GM06990 (cell line): ENCODE measurements around the gene KCNN3.

Source experiments
- DNase-seq: peaks from one replicate; pipeline ENCODE4 v3.0.0-alpha.2; 2011; ENCODE audit not compliant: insufficient read length; ENCODE audit errors: extremely low read depth
- H3K27me3 ChIP-seq: replicated peaks from 2 replicates; pipeline ENCODE4 v1.6.0; 2011; ENCODE audit warnings: low read length; ENCODE audit not compliant: control insufficient read depth, insufficient read depth
- H3K36me3 ChIP-seq: 2 replicates; pipeline ENCODE4 v1.5.1; 2011; ENCODE audit warnings: low read length; ENCODE audit not compliant: control insufficient read depth, insufficient read depth
- H3K4me3 ChIP-seq: replicated peaks from 2 replicates; pipeline ENCODE4 v1.5.1; 2011; ENCODE audit warnings: low read depth, mild to moderate bottlenecking, control low read depth, low read length
- CTCF ChIP-seq: IDR thresholded peaks from 2 replicates; pipeline ENCODE4 v1.5.1; 2011; ENCODE audit warnings: low read length, control low read depth, mild to moderate bottlenecking, inconsistent platforms; ENCODE audit not compliant: insufficient read depth, poor library complexity, severe bottlenecking

The KCNN3 gene

DNA sequence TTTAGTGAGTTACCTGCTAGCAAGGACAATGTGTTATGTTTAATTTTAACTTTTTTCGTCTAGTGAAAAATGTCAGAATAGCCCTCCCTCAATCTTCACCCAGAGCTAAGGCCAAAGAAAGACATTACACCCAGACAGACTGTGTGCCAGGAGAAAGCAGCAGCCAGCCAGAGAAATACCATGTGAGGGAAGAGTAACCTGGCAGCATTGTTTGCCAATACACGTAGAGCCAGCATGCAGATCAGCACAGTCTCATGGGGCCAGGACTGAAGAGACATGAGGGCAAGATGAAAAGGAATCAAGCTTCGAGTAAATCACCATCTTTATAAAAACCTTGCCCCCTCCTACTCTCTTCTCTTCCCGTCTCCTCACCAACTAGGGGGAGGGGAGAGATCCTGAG is 173.6 kb downstream of the KCNN3 start:
- TF ChIP-seq CTCF = no peak
- Histone ChIP-seq H3K4me3 (no peak overlapping the region), H3K27me3 (no peaks in the 10 kb centered on the region), H3K36me3 (no peaks in the 10 kb centered on the region)
- DNase-seq = no peak

DNA sequence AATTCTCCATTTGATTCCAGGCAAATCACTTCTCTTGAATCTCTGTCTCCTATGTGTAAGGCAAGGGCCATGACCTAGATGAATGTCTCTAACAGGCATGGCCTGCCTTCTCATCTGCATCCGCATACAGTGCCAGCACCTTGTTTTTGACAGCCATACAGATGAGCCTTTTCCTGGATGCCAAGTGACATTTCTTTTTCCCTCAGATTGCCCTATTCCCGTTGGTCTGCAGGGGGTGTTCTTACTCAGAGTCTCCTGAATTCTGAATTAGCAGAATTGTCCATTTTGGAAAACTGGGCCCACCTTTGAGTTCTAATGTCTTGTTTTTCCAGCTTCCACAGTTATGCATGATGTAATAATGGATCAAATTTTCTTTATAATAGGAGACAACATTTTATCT is 174.1 kb downstream of the KCNN3 start:
- DNase-seq = no peak
- no peak for TF ChIP-seq CTCF
- H3K27me3 ChIP-seq = no peaks in the 10 kb centered on the region
- H3K36me3 ChIP-seq = no peaks in the 10 kb centered on the region
- no peak overlapping the region for H3K4me3 ChIP-seq

GRCh38 chr1:154694995-154695394 is 175.1 kb downstream of the KCNN3 start:
- no peak for DNase-seq
- Histone ChIP-seq H3K36me3 (no peaks in the 10 kb centered on the region), H3K27me3 (no peaks in the 10 kb centered on the region)

DNA sequence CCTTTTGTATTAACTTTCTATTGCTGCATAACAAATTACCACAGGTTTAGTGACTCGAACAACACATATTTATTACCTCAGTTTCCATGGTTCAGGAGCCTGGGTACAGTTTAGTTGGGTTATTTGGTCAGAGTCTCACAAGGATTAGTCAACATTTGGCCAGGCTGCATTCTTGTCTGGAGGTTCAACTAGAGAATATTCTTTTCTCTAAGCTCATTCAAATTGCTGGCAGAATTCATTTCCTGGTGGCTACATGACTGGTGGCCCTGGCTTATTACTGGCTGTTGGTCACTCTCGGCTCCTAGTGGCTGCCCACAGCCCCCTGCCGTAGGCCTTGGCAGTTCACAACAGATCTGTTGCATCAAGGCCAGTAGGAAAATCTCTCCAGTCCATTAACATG is 181.0 kb downstream of the KCNN3 start:
- H3K27me3 ChIP-seq = no peaks in the 10 kb centered on the region
- TF ChIP-seq CTCF = no peak

More at GRCh38 chr1:154694995-154695394, 175.1 kb downstream of the KCNN3 start:
- H3K4me3 ChIP-seq = no peak overlapping the region
- no peak for TF ChIP-seq CTCF

GRCh38 chr1:154686507-154686906 is 183.6 kb downstream of the KCNN3 start:
- TF ChIP-seq CTCF = no peak
- Histone ChIP-seq H3K4me3 (no peak overlapping the region), H3K27me3 (no peaks in the 10 kb centered on the region), H3K36me3 (no peaks in the 10 kb centered on the region)
- no peak for DNase-seq

More for the DNA sequence above, 181.0 kb downstream of the KCNN3 start:
- no peak overlapping the region for H3K4me3 ChIP-seq
- H3K36me3 ChIP-seq = no peaks in the 10 kb centered on the region
- DNase-seq = no peak

DNA sequence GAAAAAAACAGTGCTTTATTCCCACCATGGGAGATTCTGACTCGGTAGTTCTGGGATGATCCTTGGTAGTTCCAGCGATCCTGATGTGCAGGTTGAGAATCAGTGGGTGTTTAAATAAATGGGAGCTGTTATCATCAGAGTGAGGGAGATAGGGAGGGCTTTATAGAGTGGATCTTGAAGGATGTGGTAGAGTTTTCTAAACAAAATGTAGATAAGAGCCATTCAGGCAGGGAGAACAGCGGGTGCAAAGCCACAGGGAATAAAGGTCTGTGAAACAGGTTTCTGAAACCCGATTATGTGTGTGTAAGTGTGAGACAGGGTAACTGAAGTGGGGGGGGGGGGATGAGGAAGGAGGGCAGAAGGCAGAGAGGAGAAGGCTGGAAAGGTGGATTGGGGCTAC is 186.3 kb downstream of the KCNN3 start:
- DNase-seq = no peak
- Histone ChIP-seq H3K4me3 (no peak overlapping the region), H3K36me3 (no peaks in the 10 kb centered on the region), H3K27me3 (no peaks in the 10 kb centered on the region)
- no peak for TF ChIP-seq CTCF
